ENCODE measurements around the gene WFDC1.
A peak's percentile ranks its signal among the peaks of the same experiment; 100 is the strongest.

The WFDC1 gene

GRCh38 chr16:84271037-84271436, 23.6 kb upstream of the WFDC1 start:
- no peak for TF ChIP-seq CTCF (conservative IDR thresholded peaks at IDR 0.05; ENCODE audit: low read depth, low read length)
- no peak overlapping the region for H3K4me3 ChIP-seq (ENCODE audit: low read depth, low read length)
- no peak for DNase-seq (ENCODE audit: low read depth)

GRCh38 chr16:84271866-84272265, 22.8 kb upstream of the WFDC1 start:
- H3K4me3 ChIP-seq (ENCODE audit: low read depth, low read length), result no peak overlapping the region
- TF ChIP-seq CTCF (conservative IDR thresholded peaks at IDR 0.05; ENCODE audit: low read depth, low read length), result no peak
- no peak for DNase-seq (ENCODE audit: low read depth)

- TF ChIP-seq CTCF (conservative IDR thresholded peaks at IDR 0.05; ENCODE audit: low read depth, low read length), result no peak
- no peak for DNase-seq (ENCODE audit: low read depth)
- H3K4me3 ChIP-seq (ENCODE audit: low read depth, low read length), result no peak overlapping the region
Measured at GRCh38 chr16:84272740-84273320, 21.8 kb upstream of the WFDC1 start.

GRCh38 chr16:84274515-84274914, 20.2 kb upstream of the WFDC1 start:
- no peak overlapping the region for H3K4me3 ChIP-seq (ENCODE audit: low read depth, low read length)
- DNase-seq (ENCODE audit: low read depth), result no peak
- no peak for TF ChIP-seq CTCF (conservative IDR thresholded peaks at IDR 0.05; ENCODE audit: low read depth, low read length)

- no peak overlapping the region for H3K4me3 ChIP-seq (ENCODE audit: low read depth, low read length)
- DNase-seq (ENCODE audit: low read depth), result no peak
- TF ChIP-seq CTCF (conservative IDR thresholded peaks at IDR 0.05; ENCODE audit: low read depth, low read length), result no peak
Measured at GRCh38 chr16:84275585-84276151, 19.0 kb upstream of the WFDC1 start.

- peak; percentile 63 for DNase-seq (ENCODE audit: low read depth)
- TF ChIP-seq CTCF (conservative IDR thresholded peaks at IDR 0.05; ENCODE audit: low read depth, low read length), result peak; percentile 90
- no peak overlapping the region for H3K4me3 ChIP-seq (ENCODE audit: low read depth, low read length)
Measured at GRCh38 chr16:84277244-84277823, 17.3 kb upstream of the WFDC1 start.

GRCh38 chr16:84278333-84278732, 16.3 kb upstream of the WFDC1 start:
- DNase-seq (ENCODE audit: low read depth), result no peak
- no peak for TF ChIP-seq CTCF (conservative IDR thresholded peaks at IDR 0.05; ENCODE audit: low read depth, low read length)
- no peak overlapping the region for H3K4me3 ChIP-seq (ENCODE audit: low read depth, low read length)
